Neuron (in vitro differentiated cells): ENCODE data around the gene DCAF15.

Experiments used
- H2AFZ ChIP-seq: one replicate; pipeline ENCODE4 v1.6.1; 2013; ENCODE audit warnings: low read depth, mild to moderate bottlenecking, inconsistent platforms, low read length, moderate library complexity
- H3K27me3 ChIP-seq: one replicate; pipeline ENCODE4 v1.6.1; 2013; ENCODE audit warnings: low read length; ENCODE audit not compliant: insufficient read depth
- H3K36me3 ChIP-seq: one replicate; pipeline ENCODE4 v1.6.1; 2013; ENCODE audit warnings: low read length; ENCODE audit not compliant: insufficient read depth
- H3K4me1 ChIP-seq: one replicate; pipeline ENCODE4 v1.6.1; 2013; ENCODE audit warnings: low read length; ENCODE audit not compliant: insufficient read depth
- H3K4me3 ChIP-seq: 2 replicates; pipeline ENCODE4 v1.5.1; 2013; ENCODE audit warnings: mild to moderate bottlenecking, low read length, moderate library complexity
- H3K9me3 ChIP-seq: one replicate; pipeline ENCODE4 v1.6.1; 2013; ENCODE audit warnings: low read length

DCAF15 gene

GRCh38 chr19:13979244-13979615 is 26.9 kb downstream of the DCAF15 start:
- Histone ChIP-seq H3K27me3 (no peaks in the 10 kb centered on the region), H2AFZ (no peak overlapping the region), H3K4me1 (no peaks in the 10 kb centered on the region), H3K4me3 (no peak overlapping the region), H3K9me3 (no peaks in the 10 kb centered on the region), H3K36me3 (peaks cover 32% of the 10 kb centered on the region)

DNA sequence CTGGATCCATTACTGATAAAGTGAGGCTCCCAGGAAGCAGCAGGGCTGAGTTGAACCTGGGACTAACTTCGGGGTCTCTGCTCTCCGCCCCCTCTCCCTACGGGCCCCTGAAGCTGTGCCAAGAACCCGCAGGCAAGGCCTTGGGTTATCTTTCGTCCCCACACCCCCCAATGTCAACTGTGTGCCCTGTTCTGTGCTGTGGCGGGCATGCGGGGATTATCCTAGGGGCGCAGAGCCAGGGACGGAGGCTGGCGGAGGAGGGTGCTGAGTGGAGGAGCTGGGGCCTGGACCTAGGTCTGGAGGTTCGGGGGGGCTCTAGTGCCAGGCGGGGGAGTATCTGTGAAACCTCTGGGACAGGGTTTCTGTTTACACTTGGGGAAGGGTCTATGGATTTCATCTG is 27.4 kb downstream of the DCAF15 start:
- Histone ChIP-seq H3K9me3 (no peaks in the 10 kb centered on the region), H2AFZ (no peak overlapping the region), H3K4me3 (no peak overlapping the region), H3K4me1 (no peaks in the 10 kb centered on the region), H3K27me3 (no peaks in the 10 kb centered on the region), H3K36me3 (peaks cover 30% of the 10 kb centered on the region)

GRCh38 chr19:13980340-13980739 is 28.0 kb downstream of the DCAF15 start:
- Histone ChIP-seq H3K9me3 (no peaks in the 10 kb centered on the region), H2AFZ (no peak overlapping the region), H3K4me1 (no peaks in the 10 kb centered on the region), H3K27me3 (no peaks in the 10 kb centered on the region), H3K36me3 (peaks cover 30% of the 10 kb centered on the region), H3K4me3 (no peak overlapping the region)

- Histone ChIP-seq H3K36me3 (peaks cover 23% of the 10 kb centered on the region), H2AFZ (no peak overlapping the region), H3K27me3 (no peaks in the 10 kb centered on the region), H3K4me1 (no peaks in the 10 kb centered on the region), H3K9me3 (no peaks in the 10 kb centered on the region), H3K4me3 (no peak overlapping the region)
These were observed 28.7 kb downstream of the DCAF15 start for GRCh38 chr19:13981021-13981420.

- no peaks in the 10 kb centered on the region for H3K4me1 ChIP-seq
- H3K9me3 ChIP-seq, result no peaks in the 10 kb centered on the region
These were observed 29.2 kb downstream of the DCAF15 start for GRCh38 chr19:13981467-13981866.

DNA sequence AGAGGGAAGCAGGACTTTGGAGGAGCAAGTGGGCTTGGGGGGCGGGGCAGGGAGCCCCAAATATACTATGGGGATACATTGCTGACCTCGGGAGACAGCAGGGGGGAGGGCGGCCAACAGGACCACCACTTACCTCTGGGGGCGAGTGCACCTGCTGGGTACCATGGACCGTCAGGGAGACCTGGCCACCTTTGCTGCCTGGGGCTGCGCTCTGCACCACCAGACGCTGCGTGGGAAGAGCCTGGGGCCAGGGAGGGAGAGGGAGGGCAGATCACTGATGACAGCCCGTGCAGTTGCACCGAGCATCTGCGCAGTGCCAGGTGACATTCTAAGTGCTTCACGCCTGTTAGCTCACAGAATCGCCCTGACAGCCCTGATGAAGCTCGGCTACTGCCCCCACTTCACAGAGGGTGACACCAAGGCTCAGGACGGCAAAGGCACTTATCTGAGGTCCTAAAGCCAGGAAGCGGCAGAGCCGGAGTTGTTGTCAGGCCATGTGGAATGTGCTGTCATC is 29.7 kb downstream of the DCAF15 start:
- Histone ChIP-seq H3K27me3 (no peaks in the 10 kb centered on the region), H3K9me3 (no peaks in the 10 kb centered on the region), H3K4me1 (no peaks in the 10 kb centered on the region), H3K4me3 (no peak overlapping the region), H2AFZ (no peak overlapping the region), H3K36me3 (peaks cover 20% of the 10 kb centered on the region)

More at GRCh38 chr19:13981467-13981866, 29.2 kb downstream of the DCAF15 start:
- Histone ChIP-seq H3K4me3 (no peak overlapping the region), H3K27me3 (no peaks in the 10 kb centered on the region), H2AFZ (no peak overlapping the region), H3K36me3 (peaks cover 20% of the 10 kb centered on the region)

GRCh38 chr19:13982773-13983172 is 30.5 kb downstream of the DCAF15 start:
- Histone ChIP-seq H3K36me3 (peaks cover 19% of the 10 kb centered on the region), H3K4me3 (no peak overlapping the region), H3K4me1 (no peaks in the 10 kb centered on the region), H3K9me3 (no peaks in the 10 kb centered on the region), H3K27me3 (no peaks in the 10 kb centered on the region), H2AFZ (no peak overlapping the region)

DNA sequence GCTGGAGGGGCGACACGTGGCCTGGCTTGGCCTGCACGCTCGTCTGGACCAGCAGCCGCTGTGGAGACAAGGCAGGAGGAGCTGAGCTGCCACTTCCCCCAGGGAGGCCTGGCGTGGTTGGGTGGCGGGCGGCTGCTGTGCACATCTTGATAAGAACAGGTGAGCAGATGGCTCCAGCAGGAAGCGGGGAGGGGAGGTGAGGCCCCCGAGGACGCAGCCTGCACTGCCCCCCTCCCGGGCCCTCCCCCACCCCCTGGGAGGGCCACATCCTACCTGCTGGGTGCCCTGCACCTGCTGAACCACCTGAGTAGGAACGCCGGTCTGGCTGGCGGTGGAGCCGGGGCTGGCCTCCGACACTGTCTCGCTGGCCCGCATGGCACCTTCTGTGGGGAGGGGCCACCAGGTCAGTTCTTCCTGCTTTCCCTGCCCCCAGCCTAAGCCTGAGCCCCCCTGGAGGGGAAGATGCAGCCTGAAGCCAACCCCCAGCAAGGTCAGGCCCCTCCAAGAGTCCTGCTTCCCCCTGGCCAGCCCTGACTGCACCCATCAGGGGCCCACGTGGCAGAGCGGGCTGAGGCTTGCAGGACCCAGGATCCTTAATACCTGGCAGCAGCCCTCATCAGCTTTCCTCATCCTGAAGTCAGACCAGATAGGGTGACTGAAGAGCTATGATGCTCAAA is 31.0 kb downstream of the DCAF15 start:
- no peak overlapping the region for H3K4me3 ChIP-seq
- no peaks in the 10 kb centered on the region for H3K9me3 ChIP-seq

DNA sequence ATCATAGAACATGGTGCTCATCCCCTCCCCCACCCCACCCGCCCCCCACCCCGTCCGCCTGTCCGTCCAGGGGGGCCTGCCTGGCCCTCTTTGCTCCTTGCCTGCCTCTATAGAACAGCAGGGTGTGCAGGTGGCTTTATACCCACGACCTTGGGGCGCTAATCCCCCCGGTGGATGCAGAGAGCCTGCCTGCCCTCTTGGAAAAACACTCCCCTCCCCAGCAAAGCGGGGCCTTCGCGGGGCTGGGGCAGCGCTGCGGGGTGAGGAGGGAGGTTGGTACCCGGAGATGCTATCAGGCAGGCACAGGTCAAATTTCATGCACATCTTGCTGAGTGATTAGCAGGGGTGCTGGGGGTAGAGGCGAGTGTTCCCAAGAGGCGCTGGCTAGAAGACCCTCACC is 31.9 kb downstream of the DCAF15 start:
- Histone ChIP-seq H3K36me3 (peaks cover 14% of the 10 kb centered on the region), H3K9me3 (no peaks in the 10 kb centered on the region), H3K4me3 (no peak overlapping the region), H2AFZ (no peak overlapping the region), H3K4me1 (no peaks in the 10 kb centered on the region), H3K27me3 (no peaks in the 10 kb centered on the region)

More for the DNA sequence above, 31.0 kb downstream of the DCAF15 start:
- H3K27me3 ChIP-seq, result no peaks in the 10 kb centered on the region
- no peak overlapping the region for H2AFZ ChIP-seq
- H3K36me3 ChIP-seq, result peaks cover 14% of the 10 kb centered on the region
- no peaks in the 10 kb centered on the region for H3K4me1 ChIP-seq

DNA sequence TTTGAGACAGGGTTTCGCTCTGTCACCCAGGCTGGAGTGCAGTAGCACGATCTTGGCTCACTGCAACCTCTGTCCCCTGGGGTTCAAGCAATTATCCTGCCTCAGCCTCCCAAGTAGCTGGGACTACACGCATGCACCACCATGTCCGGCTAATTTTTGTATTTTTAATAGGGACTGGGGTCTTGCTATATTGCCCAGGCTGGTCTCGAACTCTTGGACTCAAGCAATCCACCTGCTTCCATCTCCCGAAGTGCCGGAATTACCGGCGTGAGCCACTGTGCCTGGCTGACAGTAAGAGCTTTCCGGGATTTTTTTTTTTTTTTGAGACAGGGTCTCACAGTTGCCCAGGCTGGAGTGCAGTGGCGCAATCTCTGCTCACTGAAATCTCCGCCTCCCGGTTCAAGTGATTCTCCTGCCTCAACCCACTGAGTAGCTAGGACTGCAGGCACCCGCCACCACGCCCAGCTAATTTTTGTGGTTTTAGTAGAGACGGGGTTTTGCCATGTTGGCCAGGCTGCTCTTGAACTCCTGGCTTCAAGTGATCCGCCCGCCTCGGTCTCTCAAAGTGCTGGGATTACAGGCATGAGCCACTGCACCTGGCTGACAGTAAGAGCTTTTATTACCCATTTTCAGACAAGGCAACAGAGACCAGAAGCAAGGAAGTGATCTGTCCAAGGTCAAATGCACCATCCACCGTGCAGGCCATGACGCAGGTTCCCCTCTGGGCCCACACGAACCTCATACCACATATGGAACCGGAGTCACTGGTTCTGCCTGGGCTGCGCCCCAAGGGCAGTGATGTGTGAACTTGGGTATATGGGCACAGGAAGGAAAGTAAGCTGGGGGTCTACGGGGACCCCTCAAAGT is 32.8 kb downstream of the DCAF15 start:
- no peak overlapping the region for H3K4me3 ChIP-seq
- peaks cover 10% of the 10 kb centered on the region for H3K36me3 ChIP-seq
- no peaks in the 10 kb centered on the region for H3K27me3 ChIP-seq
- no peak overlapping the region for H2AFZ ChIP-seq
- no peaks in the 10 kb centered on the region for H3K4me1 ChIP-seq
- no peaks in the 10 kb centered on the region for H3K9me3 ChIP-seq

DNA sequence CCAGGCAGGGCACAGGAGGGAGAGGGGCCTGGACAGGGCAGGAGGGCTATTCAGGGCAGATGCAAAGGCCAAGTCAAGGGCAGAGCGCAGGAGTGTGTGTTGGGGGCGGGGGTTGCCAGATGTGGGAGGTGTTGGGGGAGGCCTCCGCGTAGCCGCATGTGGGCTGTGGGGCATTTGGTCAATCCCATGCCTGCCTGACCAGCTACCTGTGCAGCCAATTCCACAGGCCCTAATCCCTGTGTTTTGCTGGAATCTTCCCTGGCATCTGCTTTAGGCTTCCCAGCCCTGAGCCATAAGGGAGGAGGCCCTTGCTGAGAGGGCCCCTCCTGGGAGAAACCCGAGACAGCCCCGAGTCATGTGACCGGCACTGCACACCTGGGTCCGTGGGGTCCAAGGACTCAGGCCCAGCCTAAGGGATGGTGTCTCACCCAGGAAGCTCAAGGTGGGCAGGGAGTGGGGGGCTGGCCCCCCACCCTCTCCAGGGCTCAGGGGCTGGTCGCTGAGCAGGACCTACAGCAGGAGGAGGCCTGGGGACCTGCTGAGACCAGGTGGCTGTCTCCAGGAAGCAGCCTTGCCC is 33.5 kb downstream of the DCAF15 start:
- peaks cover 10% of the 10 kb centered on the region for H3K36me3 ChIP-seq
- H3K9me3 ChIP-seq, result no peaks in the 10 kb centered on the region
- no peaks in the 10 kb centered on the region for H3K4me1 ChIP-seq
- no peaks in the 10 kb centered on the region for H3K27me3 ChIP-seq
- H2AFZ ChIP-seq, result no peak overlapping the region
- H3K4me3 ChIP-seq, result no peak overlapping the region

DNA sequence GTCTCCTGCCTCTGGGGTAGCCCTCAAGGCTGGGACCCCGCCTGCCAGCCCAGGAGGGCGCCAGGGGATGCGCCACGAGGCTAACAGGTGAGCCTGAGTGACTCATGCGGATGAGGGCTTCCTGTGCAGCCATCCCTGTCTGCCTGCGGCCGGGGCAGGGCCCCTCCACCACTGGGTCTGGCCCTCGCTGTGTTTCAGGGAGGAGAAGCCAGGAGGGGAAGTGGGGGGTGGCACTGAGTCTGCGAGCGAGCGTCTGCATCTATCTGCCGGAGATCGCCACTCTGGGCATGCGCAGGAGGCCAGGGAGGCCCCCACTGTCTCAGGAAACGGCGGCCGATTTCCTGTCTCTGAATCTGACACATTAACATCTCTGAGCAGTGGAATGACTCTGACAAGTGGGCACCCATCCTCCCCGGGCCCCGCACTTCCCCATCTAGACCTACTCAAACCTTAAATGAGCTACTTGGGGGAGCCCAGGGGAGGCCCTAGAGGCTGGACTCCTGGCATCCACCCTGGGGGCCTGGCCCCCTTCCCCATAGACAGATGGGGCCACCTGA is 34.1 kb downstream of the DCAF15 start:
- Histone ChIP-seq H3K4me3 (no peak overlapping the region), H3K27me3 (no peaks in the 10 kb centered on the region), H2AFZ (no peak overlapping the region), H3K9me3 (no peaks in the 10 kb centered on the region), H3K36me3 (peaks cover 10% of the 10 kb centered on the region), H3K4me1 (no peaks in the 10 kb centered on the region)
